Omental fat pad (tissue), 4 donors: ENCODE measurements around the gene REL. TPM values are rescaled to one million over a fixed set of nuclear protein-coding genes. Genes with fewer than 3 reads are reported as not detected.
A peak's percentile ranks its signal among the peaks of the same experiment; 100 is the strongest.

Experiments used
- ATAC-seq: fragments of 150-250 bp; one replicate; pipeline ENCODE4 v1.9.1; 2016; ENCODE audit warnings: mild to moderate bottlenecking, moderate library complexity; ENCODE audit not compliant: low FRiP score
- DNase-seq: peaks from one replicate; pipeline ENCODE4 v3.0.0-alpha.2; 2019; ENCODE audit warnings: low spot score
- CTCF ChIP-seq, 3 donors: fragments of 450-650 bp; IDR thresholded peaks; one replicate each; pipeline ENCODE4 v1.5.1; 2016 to 2017; ENCODE audit warnings: antibody characterized with exemption in 3 of 3, mild to moderate bottlenecking in 3 of 3, moderate library complexity in 2 of 3
- total RNA-seq, 4 donors: library from RNA; depleted of rRNA; stranded (reverse); fragments of >200 nt; gene quantifications; one replicate each; pipeline ENCODE4 v1.1.0, GENCODE V29; 2016

The REL gene
- total RNA-seq = 100 to 1,000 TPM in 1 of 4 donors, 10 to 100 TPM in 3; 15.5 to 128 (median 22.5) TPM

- no peak for TF ChIP-seq CTCF (IDR thresholded peaks at IDR 0.05)
- ATAC-seq = peak; percentile 98
- DNase-seq = peak; percentile 57
Observed at GRCh38 chr2:60881047-60881932, at the start of gene REL. Gene REL, plus strand, starts transcription at chr2:60881574. Its CDS starts 267 bp downstream, at chr2:60881841.

GRCh38 chr2:60831921-60832320 is 49.5 kb upstream of the REL start:
- ATAC-seq (no peak), DNase-seq (no peak)
- TF ChIP-seq CTCF (IDR thresholded peaks at IDR 0.05) = no peak

GRCh38 chr2:60832621-60833020 is 48.8 kb upstream of the REL start:
- DNase-seq (no peak), ATAC-seq (no peak)

GRCh38 chr2:60834270-60834717 is 47.1 kb upstream of the REL start:
- TF ChIP-seq CTCF (IDR thresholded peaks at IDR 0.05) = no peak
- no peak for DNase-seq
- no peak for ATAC-seq

More at GRCh38 chr2:60832621-60833020, 48.8 kb upstream of the REL start:
- no peak for TF ChIP-seq CTCF (IDR thresholded peaks at IDR 0.05)

- DNase-seq = no peak
- TF ChIP-seq CTCF (IDR thresholded peaks at IDR 0.05) = no peak
- ATAC-seq = no peak
Observed at GRCh38 chr2:60836491-60836890, 44.9 kb upstream of the REL start.

GRCh38 chr2:60837123-60837522 is 44.3 kb upstream of the REL start:
- TF ChIP-seq CTCF (IDR thresholded peaks at IDR 0.05) = no peak
- ATAC-seq (no peak), DNase-seq (no peak)

- ATAC-seq (no peak), DNase-seq (no peak)
- no peak for TF ChIP-seq CTCF (IDR thresholded peaks at IDR 0.05)
Observed at GRCh38 chr2:60838481-60838880, 42.9 kb upstream of the REL start.
